Astrocyte of the spinal cord (primary cell): ENCODE results near the gene CDK5RAP3.

Experiments
- DNase-seq: peaks from one replicate; pipeline ENCODE4 v3.0.0; 2011; ENCODE audit warnings: low read depth, low spot score
- H3K4me3 ChIP-seq: 2 replicates; pipeline ENCODE4 v1.5.1; 2011; ENCODE audit warnings: low read depth, mild to moderate bottlenecking, low read length, moderate library complexity
- in situ Hi-C: cut with HindIII; loops from 2 replicates; pipeline ENCODE4 v1.10.0; 2017; ENCODE audit warnings: low sequenced_read_pairs
- TF ChIP-seq, protein P1 (sequence below): IDR thresholded peaks from 2 replicates; pipeline ENCODE4 v1.5.1; 2012; ENCODE audit warnings: low read depth, mild to moderate bottlenecking, low read length, inconsistent platforms

The CDK5RAP3 gene

GRCh38 chr17:47969930-47970724 is 786 bp upstream of the CDK5RAP3 start:
- in situ Hi-C loops, result no loop called here
- H3K4me3 ChIP-seq, result peak overlapping the region; percentile 16
- no peak for DNase-seq
- TF ChIP-seq, protein P1, sequence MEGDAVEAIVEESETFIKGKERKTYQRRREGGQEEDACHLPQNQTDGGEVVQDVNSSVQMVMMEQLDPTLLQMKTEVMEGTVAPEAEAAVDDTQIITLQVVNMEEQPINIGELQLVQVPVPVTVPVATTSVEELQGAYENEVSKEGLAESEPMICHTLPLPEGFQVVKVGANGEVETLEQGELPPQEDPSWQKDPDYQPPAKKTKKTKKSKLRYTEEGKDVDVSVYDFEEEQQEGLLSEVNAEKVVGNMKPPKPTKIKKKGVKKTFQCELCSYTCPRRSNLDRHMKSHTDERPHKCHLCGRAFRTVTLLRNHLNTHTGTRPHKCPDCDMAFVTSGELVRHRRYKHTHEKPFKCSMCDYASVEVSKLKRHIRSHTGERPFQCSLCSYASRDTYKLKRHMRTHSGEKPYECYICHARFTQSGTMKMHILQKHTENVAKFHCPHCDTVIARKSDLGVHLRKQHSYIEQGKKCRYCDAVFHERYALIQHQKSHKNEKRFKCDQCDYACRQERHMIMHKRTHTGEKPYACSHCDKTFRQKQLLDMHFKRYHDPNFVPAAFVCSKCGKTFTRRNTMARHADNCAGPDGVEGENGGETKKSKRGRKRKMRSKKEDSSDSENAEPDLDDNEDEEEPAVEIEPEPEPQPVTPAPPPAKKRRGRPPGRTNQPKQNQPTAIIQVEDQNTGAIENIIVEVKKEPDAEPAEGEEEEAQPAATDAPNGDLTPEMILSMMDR, result no peak

DNA sequence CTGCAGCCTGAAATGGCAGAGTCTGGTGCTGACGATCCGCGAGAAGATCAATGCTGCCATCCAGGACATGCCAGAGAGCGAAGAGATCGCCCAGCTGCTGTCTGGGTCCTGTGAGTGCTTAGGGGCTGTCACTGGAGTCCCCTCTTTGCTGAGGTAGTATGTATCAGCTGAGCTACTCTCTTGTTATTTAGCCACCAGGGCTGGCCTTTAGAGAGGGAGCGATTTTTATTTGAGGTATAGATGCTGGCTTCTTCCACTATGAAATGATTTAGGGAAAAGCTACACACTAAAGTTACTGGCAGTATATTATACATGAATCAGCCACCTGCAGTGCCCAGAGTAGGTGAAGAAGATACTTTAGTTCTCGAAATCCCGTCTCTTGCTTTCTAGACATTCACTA is 2.6 kb downstream of the CDK5RAP3 start:
- no peak overlapping the region for H3K4me3 ChIP-seq
- in situ Hi-C loops, result no loop called here
- no peak for DNase-seq
- TF ChIP-seq, protein P1, result no peak

- TF ChIP-seq, protein P1, result no peak
- no peak for DNase-seq
- H3K4me3 ChIP-seq, result no peak overlapping the region
- in situ Hi-C loops, result no loop called here
Measured at GRCh38 chr17:47975189-47975822, 4.4 kb downstream of the CDK5RAP3 start.

- H3K4me3 ChIP-seq, result no peak overlapping the region
- TF ChIP-seq, protein P1, result no peak
- in situ Hi-C loops, result no loop called here
- DNase-seq, result no peak
Measured at GRCh38 chr17:47975823-47976205, 4.9 kb downstream of the CDK5RAP3 start.

GRCh38 chr17:47978324-47978723 is 7.4 kb downstream of the CDK5RAP3 start:
- TF ChIP-seq, protein P1, result peak; percentile 80
- H3K4me3 ChIP-seq, result no peak overlapping the region
- in situ Hi-C loops, result no loop called here
- peak; percentile 43 for DNase-seq

DNA sequence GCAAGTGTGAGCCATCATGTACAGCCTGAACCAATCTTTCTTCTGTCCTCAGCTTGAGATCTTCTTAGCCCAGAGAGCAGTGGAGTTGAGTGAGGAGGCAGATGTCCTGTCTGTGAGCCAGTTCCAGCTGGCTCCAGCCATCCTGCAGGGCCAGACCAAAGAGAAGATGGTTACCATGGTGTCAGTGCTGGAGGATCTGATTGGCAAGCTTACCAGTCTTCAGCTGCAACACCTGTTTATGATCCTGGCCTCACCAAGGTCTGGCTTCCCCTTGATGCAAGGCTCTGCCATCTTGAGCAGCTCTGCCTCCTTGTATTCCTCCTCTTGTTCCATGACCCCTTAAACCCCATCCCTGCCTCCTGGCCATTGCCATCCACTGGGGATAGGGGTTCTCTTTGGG is 9.6 kb downstream of the CDK5RAP3 start:
- in situ Hi-C loops, result no loop called here
- TF ChIP-seq, protein P1, result no peak
- H3K4me3 ChIP-seq, result no peak overlapping the region
- DNase-seq, result no peak
